Measurements from ENCODE around the gene ERGIC1. TPM values are rescaled to one million over a fixed set of nuclear protein-coding genes. Genes with fewer than 3 reads are reported as not detected.

The ERGIC1 gene
- total RNA-seq, 4 donors from 2014 or later: 60.9 to 123 (median 99.3) TPM

DNA sequence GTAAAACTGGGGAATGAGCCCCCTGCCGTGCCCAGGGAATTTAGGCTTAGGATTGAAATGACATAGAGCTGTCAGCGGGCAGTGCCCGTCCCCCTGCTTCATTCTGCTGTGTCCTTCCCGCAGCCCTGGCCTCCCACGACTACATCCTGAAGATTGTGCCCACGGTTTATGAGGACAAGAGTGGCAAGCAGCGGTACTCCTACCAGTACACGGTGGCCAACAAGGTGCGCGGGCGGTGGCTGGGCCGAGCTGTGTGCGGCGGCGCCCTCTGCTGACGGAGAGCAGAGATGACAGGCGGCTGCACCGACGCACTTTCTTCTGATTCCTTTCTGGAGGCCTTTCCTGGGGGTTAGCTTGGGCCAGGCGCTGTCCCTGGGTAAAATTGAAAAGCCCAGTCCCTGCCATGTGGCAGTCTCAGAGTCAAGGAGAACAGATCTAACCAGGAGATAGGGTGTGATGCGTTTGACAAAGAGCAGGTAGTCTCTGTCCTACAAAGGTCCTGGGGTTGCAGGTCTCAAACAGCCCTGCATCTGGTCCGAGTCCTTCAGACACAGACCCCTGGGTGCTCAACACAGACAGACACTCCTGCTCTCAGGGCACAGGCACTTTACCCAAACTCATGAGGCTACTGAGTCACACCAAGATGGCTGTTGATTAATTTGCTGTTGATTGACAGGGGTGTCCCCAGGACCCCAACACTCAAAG is 98.4 kb downstream of the ERGIC1 start:
- Histone ChIP-seq H3K27me3 (no peaks in the 10 kb centered on the region), H3K27ac (peak overlapping the region in 3 of 4 donors; percentile 63 to 76 (median 73)), H3K36me3 (peaks cover 0 to 46% (median 12%) of the 10 kb centered on the region in 3 donors), H3K9me3 (no peaks in the 10 kb centered on the region), H3K4me1 (peaks cover 0 to 19% (median 12%) of the 10 kb centered on the region in 4 donors), H3K4me3 (no peak overlapping the region)
- DNase-seq (ENCODE audit: low spot score in 2 of 2): peak; percentile 49 to 55
- TF ChIP-seq POLR2A (IDR thresholded peaks at IDR 0.05): no peak
- peak in 1 of 2 donors; percentile 71 for TF ChIP-seq EP300 (IDR thresholded peaks at IDR 0.05)
- TF ChIP-seq, protein P1, sequence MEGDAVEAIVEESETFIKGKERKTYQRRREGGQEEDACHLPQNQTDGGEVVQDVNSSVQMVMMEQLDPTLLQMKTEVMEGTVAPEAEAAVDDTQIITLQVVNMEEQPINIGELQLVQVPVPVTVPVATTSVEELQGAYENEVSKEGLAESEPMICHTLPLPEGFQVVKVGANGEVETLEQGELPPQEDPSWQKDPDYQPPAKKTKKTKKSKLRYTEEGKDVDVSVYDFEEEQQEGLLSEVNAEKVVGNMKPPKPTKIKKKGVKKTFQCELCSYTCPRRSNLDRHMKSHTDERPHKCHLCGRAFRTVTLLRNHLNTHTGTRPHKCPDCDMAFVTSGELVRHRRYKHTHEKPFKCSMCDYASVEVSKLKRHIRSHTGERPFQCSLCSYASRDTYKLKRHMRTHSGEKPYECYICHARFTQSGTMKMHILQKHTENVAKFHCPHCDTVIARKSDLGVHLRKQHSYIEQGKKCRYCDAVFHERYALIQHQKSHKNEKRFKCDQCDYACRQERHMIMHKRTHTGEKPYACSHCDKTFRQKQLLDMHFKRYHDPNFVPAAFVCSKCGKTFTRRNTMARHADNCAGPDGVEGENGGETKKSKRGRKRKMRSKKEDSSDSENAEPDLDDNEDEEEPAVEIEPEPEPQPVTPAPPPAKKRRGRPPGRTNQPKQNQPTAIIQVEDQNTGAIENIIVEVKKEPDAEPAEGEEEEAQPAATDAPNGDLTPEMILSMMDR (IDR thresholded peaks at IDR 0.05): peak; percentile 89 to 99 (median 95)
- 17 to 18% methylated on average over 10 to 21 of the region's 22 CpGs for WGBS, 2 donors

DNA sequence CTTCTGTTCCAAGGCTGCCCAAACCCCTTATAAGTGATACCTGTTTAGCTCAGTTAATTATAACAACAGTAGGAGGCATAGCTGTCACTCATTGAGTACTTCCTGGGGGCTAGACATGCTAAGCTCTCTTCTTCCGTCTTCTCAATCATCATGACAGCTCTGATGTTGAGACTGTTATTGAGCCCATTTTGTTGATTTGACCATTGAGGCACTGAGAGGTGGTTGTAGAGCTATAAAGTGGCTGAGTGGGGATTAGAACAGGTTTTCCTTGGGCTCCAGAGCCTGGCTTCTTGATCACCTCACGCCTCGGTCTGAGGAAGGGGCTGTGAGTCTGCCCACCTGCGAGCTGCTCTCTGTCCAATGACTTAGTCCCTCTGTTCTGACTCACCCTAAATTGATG is 99.2 kb downstream of the ERGIC1 start:
- TF ChIP-seq POLR2A (IDR thresholded peaks at IDR 0.05): no peak
- TF ChIP-seq EP300 (IDR thresholded peaks at IDR 0.05): no peak
- TF ChIP-seq, protein P1 (IDR thresholded peaks at IDR 0.05): no peak
- Histone ChIP-seq H3K9me3 (no peaks in the 10 kb centered on the region), H3K27ac (no peak overlapping the region), H3K36me3 (peaks cover 0 to 47% (median 12%) of the 10 kb centered on the region in 3 donors), H3K27me3 (no peaks in the 10 kb centered on the region), H3K4me3 (no peak overlapping the region), H3K4me1 (peaks cover 0 to 19% (median 12%) of the 10 kb centered on the region in 4 donors)
- 86 to 88% methylated on average over 4 of the region's 4 CpGs for WGBS, 2 donors
- no peak for DNase-seq (ENCODE audit: low spot score in 2 of 2)

DNA sequence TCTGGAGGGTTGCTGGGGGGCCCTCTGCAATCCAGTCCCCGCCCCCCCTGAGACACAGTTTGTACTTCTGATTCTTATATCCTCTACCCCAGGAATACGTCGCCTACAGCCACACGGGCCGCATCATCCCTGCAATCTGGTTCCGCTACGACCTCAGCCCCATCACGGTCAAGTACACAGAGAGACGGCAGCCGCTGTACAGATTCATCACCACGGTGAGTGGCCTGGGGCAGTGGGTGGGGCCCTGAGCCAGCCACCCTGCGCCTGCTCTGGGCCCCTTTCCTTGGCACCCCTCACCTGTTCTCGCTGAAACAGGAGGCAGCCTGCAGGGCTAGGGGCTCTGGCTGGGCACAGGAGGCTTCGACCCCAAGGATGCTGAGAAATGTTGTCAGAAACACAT is 101.0 kb downstream of the ERGIC1 start:
- no peak for DNase-seq (ENCODE audit: low spot score in 2 of 2)
- Histone ChIP-seq H3K27me3 (no peaks in the 10 kb centered on the region), H3K4me3 (no peak overlapping the region), H3K9me3 (no peaks in the 10 kb centered on the region), H3K27ac (no peak overlapping the region), H3K36me3 (peaks cover 0 to 60% (median 16%) of the 10 kb centered on the region in 3 donors), H3K4me1 (peaks cover 0 to 19% (median 12%) of the 10 kb centered on the region in 4 donors)
- WGBS, 2 donors: 82 to 85% methylated on average over 14 of the region's 14 CpGs
- TF ChIP-seq, protein P1 (IDR thresholded peaks at IDR 0.05): no peak
- no peak for TF ChIP-seq POLR2A (IDR thresholded peaks at IDR 0.05)
- no peak for TF ChIP-seq EP300 (IDR thresholded peaks at IDR 0.05)

DNA sequence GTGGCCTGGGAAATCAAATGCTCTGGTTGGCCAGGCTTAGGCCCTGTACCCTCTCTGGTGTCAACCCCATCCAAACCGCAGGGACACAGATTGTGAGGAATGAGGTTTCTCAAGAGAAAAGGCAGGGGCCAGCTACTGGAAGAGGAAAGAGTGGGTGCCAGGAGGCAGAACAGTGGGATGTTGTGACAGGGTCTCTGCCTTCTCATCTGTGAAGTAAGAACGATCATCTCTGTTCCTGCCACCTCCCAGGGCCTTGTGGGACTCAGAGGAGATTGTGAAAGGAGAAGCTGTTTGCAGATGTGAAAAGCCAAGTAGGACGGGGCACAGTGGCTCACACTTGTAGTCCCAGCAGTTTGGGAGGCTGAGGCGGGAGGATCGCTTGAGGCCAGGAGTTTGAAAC is 102.3 kb downstream of the ERGIC1 start:
- no peak for DNase-seq (ENCODE audit: low spot score in 2 of 2)
- H3K4me3 ChIP-seq: no peak overlapping the region
- H3K27ac ChIP-seq: no peak overlapping the region
- H3K9me3 ChIP-seq: no peaks in the 10 kb centered on the region
- 93 to 94% methylated on average over 5 of the region's 5 CpGs for WGBS, 2 donors
- TF ChIP-seq, protein P1 (IDR thresholded peaks at IDR 0.05): no peak
- TF ChIP-seq EP300 (IDR thresholded peaks at IDR 0.05): no peak
- no peak for TF ChIP-seq POLR2A (IDR thresholded peaks at IDR 0.05)
- no peaks in the 10 kb centered on the region for H3K27me3 ChIP-seq
- peaks cover 0 to 11% (median 9%) of the 10 kb centered on the region in 4 donors for H3K4me1 ChIP-seq
- H3K36me3 ChIP-seq: peaks cover 0 to 67% (median 16%) of the 10 kb centered on the region in 3 donors

DNA sequence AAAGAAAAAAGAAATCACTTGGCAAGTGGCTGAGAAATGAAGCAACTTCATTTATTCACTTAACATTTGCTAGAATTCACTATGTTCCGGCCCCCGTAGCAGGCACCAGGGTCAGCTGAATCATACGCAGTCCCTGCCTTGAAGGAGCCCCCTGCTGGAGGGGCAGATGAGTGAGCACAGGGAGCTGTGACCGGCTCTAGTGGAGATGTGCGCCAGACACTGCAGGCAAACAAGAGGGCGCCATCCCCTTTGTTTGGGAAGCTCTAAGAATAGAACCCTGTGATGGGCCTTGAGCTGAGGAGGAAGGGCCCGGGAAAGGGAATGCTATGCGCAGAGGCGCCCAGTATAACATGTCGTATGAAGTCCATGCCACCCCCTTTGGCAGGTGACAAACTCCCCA is 105.0 kb downstream of the ERGIC1 start:
- Histone ChIP-seq H3K4me1 (no peaks in the 10 kb centered on the region), H3K27me3 (no peaks in the 10 kb centered on the region), H3K4me3 (no peak overlapping the region), H3K27ac (no peak overlapping the region), H3K36me3 (peaks cover 0 to 94% (median 16%) of the 10 kb centered on the region in 3 donors), H3K9me3 (no peaks in the 10 kb centered on the region)
- no peak for DNase-seq (ENCODE audit: low spot score in 2 of 2)
- no peak for TF ChIP-seq POLR2A (IDR thresholded peaks at IDR 0.05)
- TF ChIP-seq, protein P1 (IDR thresholded peaks at IDR 0.05): peak in 1 of 5 experiments; percentile 7
- 82 to 83% methylated on average over 10 of the region's 10 CpGs for WGBS, 2 donors

Data from tibial nerve (tissue), 4 donors.